Endothelial cell of umbilical vein (primary cell): ENCODE data around the gene RAPGEF4. TPM values are rescaled to one million over a fixed set of nuclear protein-coding genes. Genes with fewer than 3 reads are reported as not detected.

Source experiments
- BruUV-seq: library from RNA; stranded (reverse); fragments of 400-500 nt; replicated peaks from 2 replicates; lab custom pipeline; 2021; lab: Mats Ljungman, UMichigan
- CTCF ChIA-PET: fragments of 300-600, 350-600 bp; sonication (Branson Sonifier 250); formaldehyde crosslinking; loops from one replicate; lab custom pipeline; 2021; ENCODE audit warnings: antibody characterized with exemption, inconsistent platforms; lab: Charles Lee
- POLR2A ChIA-PET: fragments of 300-600, 350-600 bp; sonication (Branson Sonifier 250); formaldehyde crosslinking; loops from one replicate; lab custom pipeline; 2021; ENCODE audit warnings: antibody characterized with exemption, inconsistent platforms; lab: Charles Lee
- DNase-seq: peaks from one replicate; pipeline ENCODE4 v3.0.0-alpha.2; 2011; ENCODE audit warnings: low read depth, low spot score
- FAIRE-seq: peaks from 2 replicates; lab custom pipeline; 2011; peaks lifted over from hg19 to GRCh38; lab: Jason Lieb, UNC
- H2AFZ ChIP-seq: 2 replicates; pipeline ENCODE4 v1.6.0; 2012; ENCODE audit warnings: low read depth, low read length, control low read depth, inconsistent platforms
- H3K27ac ChIP-seq: 2 replicates; pipeline ENCODE4 v1.5.1; 2011; ENCODE audit warnings: low read depth, mild to moderate bottlenecking, control low read depth, low read length, moderate library complexity; ENCODE audit not compliant: insufficient read depth
- H3K27me3 ChIP-seq, 2 experiments: 2 replicates each; pipeline versions ENCODE4 v1.6.0 to v1.6.1; 2011; ENCODE audit warnings: low read length in 2 of 2, mixed read lengths in 1 of 2; ENCODE audit not compliant: control insufficient read depth in 2 of 2, insufficient read depth in 2 of 2
- H3K36me3 ChIP-seq, 2 experiments: 2 replicates in 1 of 2; 3 replicates in 1 of 2; pipeline ENCODE4 v1.5.1; 2011; ENCODE audit warnings: low read length in 2 of 2, mild to moderate bottlenecking in 1 of 2, moderate library complexity in 1 of 2; ENCODE audit not compliant: control insufficient read depth in 2 of 2, insufficient read depth in 2 of 2; ENCODE audit errors: extremely low read depth in 1 of 2
- H3K4me1 ChIP-seq: 3 replicates; pipeline ENCODE4 v1.5.1; 2011; ENCODE audit warnings: mild to moderate bottlenecking, low read length; ENCODE audit not compliant: control insufficient read depth, insufficient read depth; ENCODE audit errors: extremely low read depth
- H3K4me2 ChIP-seq: 2 replicates; pipeline ENCODE4 v1.6.1; 2011; ENCODE audit warnings: low read length, control low read depth, mixed read lengths; ENCODE audit not compliant: insufficient read depth
- H3K4me3 ChIP-seq, 3 experiments: fragments of 200-600 bp in 1 of 3; sonication (generic), shearing (Covaris generic) in 1 of 3; replicated peaks in 1 of 3; 2 replicates each; pipeline ENCODE4 v1.5.1; 2011 to 2016; ENCODE audit warnings: control low read depth in 3 of 3, low read length in 3 of 3, mild to moderate bottlenecking in 2 of 3, inconsistent platforms in 1 of 3, low read depth in 1 of 3, moderate library complexity in 1 of 3; ENCODE audit not compliant: insufficient read depth in 1 of 3
- H3K79me2 ChIP-seq: 2 replicates; pipeline ENCODE4 v1.6.0; 2012; ENCODE audit warnings: low read length, inconsistent platforms; ENCODE audit not compliant: control insufficient read depth, insufficient read depth
- H3K9ac ChIP-seq: replicated peaks from 2 replicates; pipeline ENCODE3; 2011; ENCODE audit warnings: low read length, control low read depth; ENCODE audit not compliant: insufficient read depth; ENCODE audit errors: extremely low read depth
- H3K9me1 ChIP-seq: replicated peaks from 3 replicates; pipeline ENCODE4 v1.6.0; 2011; ENCODE audit warnings: mild to moderate bottlenecking, low read length; ENCODE audit not compliant: control insufficient read depth, insufficient read depth; ENCODE audit errors: extremely low read depth
- H3K9me3 ChIP-seq: replicated peaks from 2 replicates; pipeline ENCODE4 v1.5.1; 2012; ENCODE audit warnings: low read length, inconsistent platforms; ENCODE audit not compliant: control insufficient read depth, insufficient read depth
- H4K20me1 ChIP-seq: replicated peaks from 2 replicates; pipeline ENCODE3; 2011; ENCODE audit warnings: mild to moderate bottlenecking, low read length; ENCODE audit not compliant: control insufficient read depth, insufficient read depth; ENCODE audit errors: extremely low read depth
- CTCF ChIP-seq, 2 donors: IDR thresholded peaks; 1 replicate in 1 of 2; 2 replicates in 1 of 2; pipeline ENCODE4 v1.5.1; 2011; ENCODE audit warnings: low read length in 2 of 2, mild to moderate bottlenecking in 2 of 2, moderate library complexity in 2 of 2, control low read depth in 1 of 2, inconsistent platforms in 1 of 2, low read depth in 1 of 2; ENCODE audit not compliant: insufficient read depth in 1 of 2; ENCODE audit errors: extremely low read depth in 1 of 2
- EZH2 ChIP-seq: IDR thresholded peaks from 2 replicates; pipeline ENCODE4 v1.6.1; 2012; ENCODE audit warnings: borderline replicate concordance, low read depth, mild to moderate bottlenecking, moderate library complexity, low read length, inconsistent platforms; ENCODE audit not compliant: severe bottlenecking
- FOS ChIP-seq: IDR thresholded peaks from 2 replicates; pipeline ENCODE4 v1.6.1; 2011; ENCODE audit warnings: mild to moderate bottlenecking, low read length, moderate library complexity, borderline replicate concordance; ENCODE audit not compliant: insufficient read depth
- GATA2 ChIP-seq: IDR thresholded peaks from 2 replicates; pipeline ENCODE4 v1.7.0; 2011; ENCODE audit warnings: low read depth, mild to moderate bottlenecking, moderate library complexity, mixed read lengths, low read length; ENCODE audit not compliant: insufficient read length, insufficient read depth
- JUN ChIP-seq: IDR thresholded peaks from 2 replicates; pipeline ENCODE4 v1.6.1; 2011; ENCODE audit warnings: borderline replicate concordance, low read depth; ENCODE audit not compliant: insufficient read length, insufficient read depth
- MAX ChIP-seq: IDR thresholded peaks from 2 replicates; pipeline ENCODE4 v1.6.1; 2011; ENCODE audit not compliant: insufficient read depth, insufficient read length
- MYC ChIP-seq: IDR thresholded peaks from one replicate; pipeline ENCODE4 v1.6.1; 2011; ENCODE audit warnings: mild to moderate bottlenecking, low read depth, low read length
- POLR2A ChIP-seq: IDR thresholded peaks from 2 replicates; pipeline ENCODE4 v1.6.1; 2012; ENCODE audit warnings: low read depth, mild to moderate bottlenecking, control low read depth, low read length
- POLR2AphosphoS5 ChIP-seq: IDR thresholded peaks from 2 replicates; pipeline ENCODE4 v1.6.1; 2012; ENCODE audit warnings: low read depth, mild to moderate bottlenecking, control low read depth, low read length, moderate library complexity; ENCODE audit not compliant: insufficient read depth
- dilution Hi-C: fragments of 300-500 bp; cut with MboI; formaldehyde crosslinking; loops from one replicate; pipeline ENCODE4 v1.15.0; 2019; ENCODE audit warnings: low sequenced_read_pairs; ENCODE audit not compliant: extremely low pct_ligation_motif_present
- intact Hi-C: fragments of 100-400 bp; cut with micrococcal nuclease; formaldehyde crosslinking; loops from one replicate; pipeline ENCODE4 v1.10.0; 2022
- polyA plus RNA-seq, 4 experiments: library from polyadenylated mRNA; depleted of rRNA in 3 of 4; stranded (reverse) in 3 of 4; unstranded in 1 of 4; fragments of >200 nt; gene quantifications; 2 replicates each; pipeline versions ENCODE4 v1.2.1 to v1.2.3, GENCODE V29; 2011 to 2012; ENCODE audit warnings: missing spikeins in 1 of 4
- total RNA-seq: library from RNA; stranded (reverse); gene quantifications from 2 replicates; pipeline ENCODE4 v1.2.3, GENCODE V29; 2021

RAPGEF4 gene
- total and polyA plus RNA-seq, 2 donors (not counting 3 experiments of a cell fraction or from before 2014, with no cell fraction given) = 7.2 to 9.2 TPM

DNA sequence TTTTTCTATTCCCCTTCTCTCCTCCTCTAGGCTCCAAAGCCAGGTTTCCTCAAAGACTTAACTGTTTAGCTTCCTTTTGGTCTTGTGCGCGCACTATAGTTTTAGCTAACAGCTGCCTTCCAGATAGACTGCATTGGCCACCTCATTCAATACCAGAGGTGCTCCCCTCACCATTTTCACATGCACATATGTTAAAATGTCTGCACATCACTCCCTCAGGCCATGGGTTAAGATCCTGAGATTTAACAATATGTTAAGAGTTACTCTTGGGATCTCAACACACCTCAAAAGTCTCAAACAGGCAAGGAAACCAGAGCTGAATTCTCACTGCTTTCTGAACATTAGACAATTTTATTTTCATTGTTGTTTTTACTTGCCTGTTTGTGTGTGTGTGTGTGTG is 259.2 kb downstream of the RAPGEF4 start:
- Histone ChIP-seq H3K4me3 (no peak overlapping the region), H3K9me1 (no peaks in the 10 kb centered on the region), H3K79me2 (no peaks in the 10 kb centered on the region), H3K4me1 (peaks cover 9% of the 10 kb centered on the region), H2AFZ (no peak overlapping the region), H3K27me3 (no peaks in the 10 kb centered on the region), H3K9ac (no peak overlapping the region), H3K4me2 (no peak overlapping the region), H3K27ac (no peak overlapping the region), H3K9me3 (no peaks in the 10 kb centered on the region), H4K20me1 (no peaks in the 10 kb centered on the region), H3K36me3 (no peaks in the 10 kb centered on the region)
- FAIRE-seq (no peak), DNase-seq (no peak)
- no TSS peak for BruUV-seq
- intact Hi-C loops = no loop called here
- dilution Hi-C loops = no loop called here
- CTCF ChIA-PET = interaction anchor here (0.7 to 1.7 kb wide), 5 partner anchors 11 to 27 kb away, joined by 3 to 8 read pairs (median 3); no protein-coding TSS in a partner anchor
- TF ChIP-seq JUN (no peak), FOS (no peak), GATA2 (no peak), CTCF (IDR thresholded peaks at IDR 0.05; ENCODE audit: extremely low read depth in 1 of 2, insufficient read depth in 1 of 2, low read depth in 1 of 2, low read length in 2 of 2) (no peak), EZH2 (no peak), MAX (no peak), POLR2AphosphoS5 (no peak), MYC (no peak), POLR2A (no peak)
- POLR2A ChIA-PET = no interaction called here
